PC-9 (cell line): ENCODE data around the gene LONP1. TPM values are rescaled to one million over a fixed set of nuclear protein-coding genes. Genes with fewer than 3 reads are reported as not detected.
"Not testable (repeated sequence)": the region's sequence is repeated elsewhere in the genome, so short reads cannot be mapped to it uniquely, and the experiment has no call there.

Experiments used
- BruUV-seq: library from RNA; stranded (reverse); fragments of 400-500 nt; replicated peaks from 2 replicates; lab custom pipeline; 2021; lab: Mats Ljungman, UMichigan
- CTCF ChIA-PET: fragments of 300-600 bp; sonication (Branson Sonifier 250); formaldehyde crosslinking; loops from one replicate; lab custom pipeline; 2022; ENCODE audit warnings: antibody characterized with exemption; lab: Charles Lee
- POLR2A ChIA-PET: fragments of 300-600 bp; sonication (Branson Sonifier 250); formaldehyde crosslinking; loops from one replicate; lab custom pipeline; 2022; ENCODE audit warnings: antibody characterized with exemption; ENCODE audit not compliant: unreplicated experiment; lab: Charles Lee
- DNase-seq, 2 experiments: peaks; one replicate each; pipeline versions ENCODE4 v3.0.0 to v3.0.0-alpha.2; 2015 to 2022; ENCODE audit warnings: mixed read lengths in 1 of 2
- H2AFZ ChIP-seq: fragments of 200-600 bp; sonication (generic); 2 replicates; pipeline ENCODE4 v1.8.1; 2017; ENCODE audit warnings: antibody characterized with exemption
- H3F3A ChIP-seq: fragments of 200-600 bp; sonication (generic); 2 replicates; pipeline ENCODE4 v1.8.1; 2017; ENCODE audit warnings: antibody characterized with exemption, mild to moderate bottlenecking, low read depth; ENCODE audit not compliant: insufficient read depth
- H3K27ac ChIP-seq: fragments of 200-600 bp; sonication (generic); 2 replicates; pipeline ENCODE4 v1.6.1; 2016; ENCODE audit warnings: mixed run types
- H3K27me3 ChIP-seq: fragments of 200-600 bp; sonication (generic); 2 replicates; pipeline ENCODE4 v1.6.1; 2016; ENCODE audit warnings: low read depth, mixed run types; ENCODE audit not compliant: insufficient read depth
- H3K36me3 ChIP-seq: fragments of 200-600 bp; sonication (generic); 2 replicates; pipeline ENCODE4 v1.6.1; 2016; ENCODE audit warnings: low read depth, mixed run types
- H3K4me1 ChIP-seq: fragments of 200-600 bp; sonication (generic); replicated peaks from 2 replicates; pipeline ENCODE4 v1.6.1; 2016; ENCODE audit warnings: mixed run types; ENCODE audit not compliant: insufficient read depth
- H3K4me2 ChIP-seq: fragments of 200-600 bp; sonication (generic); 2 replicates; pipeline ENCODE4 v1.6.1; 2017; ENCODE audit warnings: mixed run types
- H3K4me3 ChIP-seq: fragments of 200-600 bp; sonication (generic); 2 replicates; pipeline ENCODE4 v1.6.1; 2016; ENCODE audit warnings: mixed run types
- H3K79me2 ChIP-seq: fragments of 200-600 bp; sonication (generic); 2 replicates; pipeline ENCODE4 v1.6.1; 2017; ENCODE audit warnings: low read depth, mixed run types
- H3K9me2 ChIP-seq: fragments of 200-600 bp; sonication (generic); 2 replicates; pipeline ENCODE4 v1.8.1; 2017; ENCODE audit warnings: mild to moderate bottlenecking; ENCODE audit not compliant: insufficient read depth
- H3K9me3 ChIP-seq: fragments of 200-600 bp; sonication (generic); 2 replicates; pipeline ENCODE4 v1.8.1; 2016; ENCODE audit warnings: low read depth; ENCODE audit not compliant: insufficient read depth
- H4K20me1 ChIP-seq: fragments of 200-600 bp; sonication (generic); 2 replicates; pipeline ENCODE4 v1.8.1; 2017; ENCODE audit not compliant: insufficient read depth
- CTCF ChIP-seq: fragments of 200-600 bp; sonication (generic); conservative IDR thresholded peaks from 2 replicates; pipeline ENCODE4 v1.6.1; 2017; ENCODE audit warnings: mixed run types, antibody characterized with exemption, mild to moderate bottlenecking, moderate library complexity
- EZH2 ChIP-seq: fragments of 200-600 bp; sonication (generic); IDR thresholded peaks from 2 replicates; pipeline ENCODE4 v1.8.0; 2017; ENCODE audit warnings: antibody characterized with exemption, low read depth
- intact Hi-C: fragments of 100-400 bp; cut with micrococcal nuclease; formaldehyde crosslinking; loops from one replicate; pipeline ENCODE4 v1.10.0; 2022; ENCODE audit not compliant: unreplicated experiment
- total RNA-seq: library from RNA; stranded (reverse); gene quantifications from 2 replicates; pipeline ENCODE4 v1.2.3, GENCODE V29; 2021

LONP1 gene
- total RNA-seq, 1 experiment from 2014 or later, result 78.2 TPM

DNA sequence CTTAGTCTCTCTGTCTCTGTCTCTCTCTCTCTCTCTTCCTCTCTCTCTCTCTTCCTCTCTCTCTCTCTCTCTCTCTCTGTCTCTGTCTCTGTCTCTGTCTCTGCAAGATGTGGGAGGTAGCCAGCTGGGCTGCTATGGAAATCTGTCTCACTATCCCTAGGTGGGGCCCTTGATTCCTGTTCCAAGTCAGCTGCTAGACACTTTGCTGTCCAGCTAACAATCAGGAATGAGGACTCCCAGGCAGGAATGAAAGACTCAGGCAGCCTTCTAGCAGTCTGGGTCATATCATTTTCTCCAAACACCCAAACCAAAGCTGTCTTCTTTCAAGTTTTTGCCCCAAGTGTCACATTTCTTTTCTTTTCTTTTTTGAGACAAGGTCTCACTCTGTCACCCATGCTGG, 23.7 kb upstream of the LONP1 start:
- Histone ChIP-seq H3K9me2 (no peaks in the 10 kb centered on the region), H3F3A (no peaks in the 10 kb centered on the region), H3K4me2 (no peak overlapping the region), H3K27ac (no peak overlapping the region), H3K4me1 (no peaks in the 10 kb centered on the region), H4K20me1 (no peaks in the 10 kb centered on the region), H3K79me2 (no peaks in the 10 kb centered on the region), H3K9me3 (no peaks in the 10 kb centered on the region), H2AFZ (no peak overlapping the region), H3K27me3 (no peaks in the 10 kb centered on the region), H3K4me3 (no peak overlapping the region), H3K36me3 (no peaks in the 10 kb centered on the region)
- intact Hi-C loops, result no loop called here
- no TSS peak for BruUV-seq
- DNase-seq, result no peak
- ChIA-PET CTCF (no interaction called here), POLR2A (no interaction called here)
- TF ChIP-seq EZH2 (no peak), CTCF (no peak)

- TF ChIP-seq CTCF, result no peak
- no peak for TF ChIP-seq EZH2
- Histone ChIP-seq H3K4me1 (no peaks in the 10 kb centered on the region), H3K36me3 (no peaks in the 10 kb centered on the region), H3K27me3 (no peaks in the 10 kb centered on the region), H3F3A (no peaks in the 10 kb centered on the region), H3K9me2 (no peaks in the 10 kb centered on the region), H2AFZ (no peak overlapping the region), H3K4me2 (no peak overlapping the region), H3K27ac (no peak overlapping the region), H4K20me1 (no peaks in the 10 kb centered on the region), H3K9me3 (no peaks in the 10 kb centered on the region), H3K4me3 (no peak overlapping the region), H3K79me2 (no peaks in the 10 kb centered on the region)
- ChIA-PET POLR2A (no interaction called here), CTCF (no interaction called here)
- intact Hi-C loops, result no loop called here
- no peak for DNase-seq
- no TSS peak for BruUV-seq
Measured at GRCh38 chr19:5742051-5742450, 22.1 kb upstream of the LONP1 start.

- peak; percentile 4 to 76 for DNase-seq
- intact Hi-C loops, result no loop called here
- POLR2A ChIA-PET, result no interaction called here
- no peaks in the 10 kb centered on the region for H3K27me3 ChIP-seq
- no peaks in the 10 kb centered on the region for H3K9me2 ChIP-seq
- no peak overlapping the region for H3K4me3 ChIP-seq
- no peaks in the 10 kb centered on the region for H3F3A ChIP-seq
- no peaks in the 10 kb centered on the region for H3K79me2 ChIP-seq
- no peaks in the 10 kb centered on the region for H3K4me1 ChIP-seq
- no peaks in the 10 kb centered on the region for H3K36me3 ChIP-seq
- no peak overlapping the region for H3K27ac ChIP-seq
- H3K4me2 ChIP-seq, result no peak overlapping the region; the same call in 1 of the 2 replicates
- no peaks in the 10 kb centered on the region for H3K9me3 ChIP-seq
- no peaks in the 10 kb centered on the region for H4K20me1 ChIP-seq
- CTCF ChIA-PET, result interaction anchor here (0.6 kb wide), 2 partner anchors 367 to 1793 kb away, joined by 3 to 6 read pairs; no protein-coding TSS in a partner anchor
- TF ChIP-seq EZH2 (no peak), CTCF (no peak)
- BruUV-seq, result no TSS peak
- no peak overlapping the region for H2AFZ ChIP-seq
Measured at GRCh38 chr19:5738423-5738822, 18.5 kb upstream of the LONP1 start.

GRCh38 chr19:5733172-5733571, 13.2 kb upstream of the LONP1 start:
- H3F3A ChIP-seq, DNase-seq, H3K27me3 ChIP-seq, intact Hi-C loops, H4K20me1 ChIP-seq, H3K79me2 ChIP-seq, H3K4me3 ChIP-seq, CTCF ChIA-PET, H3K9me2 ChIP-seq, BruUV-seq, POLR2A ChIA-PET, H3K36me3 ChIP-seq, H3K27ac ChIP-seq, H3K4me1 ChIP-seq, H2AFZ ChIP-seq, H3K4me2 ChIP-seq, H3K9me3 ChIP-seq: not testable (repeated sequence)
